ENCODE results near the gene PIK3CB.
"Not testable (repeated sequence)": the region's sequence is repeated elsewhere in the genome, so short reads cannot be mapped to it uniquely, and the experiment has no call there.

Gene PIK3CB

DNA sequence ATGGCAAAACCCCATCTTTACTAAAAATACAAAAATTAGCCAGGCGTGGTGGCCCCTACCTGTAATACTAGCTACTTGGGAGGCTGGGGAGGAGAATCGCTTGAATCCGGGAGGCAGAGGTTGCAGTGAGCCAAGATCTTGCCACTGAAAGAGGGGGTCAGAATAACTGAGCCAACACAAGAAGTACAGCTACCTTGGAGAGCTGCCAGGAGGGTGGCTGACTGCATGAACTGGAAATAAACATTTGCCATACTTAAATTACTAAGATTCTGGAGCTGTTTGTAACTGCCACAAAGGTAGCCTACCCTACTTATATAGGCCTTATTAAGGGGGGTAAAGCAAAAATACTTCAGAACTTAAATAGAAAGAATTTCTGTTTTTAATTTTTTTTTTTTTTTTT is 15.4 kb upstream of the PIK3CB start:
- TF ChIP-seq, protein P1, sequence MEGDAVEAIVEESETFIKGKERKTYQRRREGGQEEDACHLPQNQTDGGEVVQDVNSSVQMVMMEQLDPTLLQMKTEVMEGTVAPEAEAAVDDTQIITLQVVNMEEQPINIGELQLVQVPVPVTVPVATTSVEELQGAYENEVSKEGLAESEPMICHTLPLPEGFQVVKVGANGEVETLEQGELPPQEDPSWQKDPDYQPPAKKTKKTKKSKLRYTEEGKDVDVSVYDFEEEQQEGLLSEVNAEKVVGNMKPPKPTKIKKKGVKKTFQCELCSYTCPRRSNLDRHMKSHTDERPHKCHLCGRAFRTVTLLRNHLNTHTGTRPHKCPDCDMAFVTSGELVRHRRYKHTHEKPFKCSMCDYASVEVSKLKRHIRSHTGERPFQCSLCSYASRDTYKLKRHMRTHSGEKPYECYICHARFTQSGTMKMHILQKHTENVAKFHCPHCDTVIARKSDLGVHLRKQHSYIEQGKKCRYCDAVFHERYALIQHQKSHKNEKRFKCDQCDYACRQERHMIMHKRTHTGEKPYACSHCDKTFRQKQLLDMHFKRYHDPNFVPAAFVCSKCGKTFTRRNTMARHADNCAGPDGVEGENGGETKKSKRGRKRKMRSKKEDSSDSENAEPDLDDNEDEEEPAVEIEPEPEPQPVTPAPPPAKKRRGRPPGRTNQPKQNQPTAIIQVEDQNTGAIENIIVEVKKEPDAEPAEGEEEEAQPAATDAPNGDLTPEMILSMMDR (IDR thresholded peaks at IDR 0.05; ENCODE audit: insufficient read depth, low read length, missing control alignments) = no peak
- POLR2A ChIA-PET = no interaction called here
- H3K4me3 ChIP-seq (ENCODE audit: low read depth, low read length) = no peak overlapping the region
- CTCF ChIA-PET = interaction anchor here (3.5 kb wide), 1 partner anchor 65 kb away, joined by 14 read pairs; no protein-coding TSS in a partner anchor
- DNase-seq (ENCODE audit: low read depth, low spot score) = no peak

- ChIA-PET POLR2A (no interaction called here), CTCF (interaction anchor here (3.5 kb wide), 1 partner anchor 66 kb away, joined by 14 read pairs; no protein-coding TSS in a partner anchor)
- no peak for DNase-seq (ENCODE audit: low read depth, low spot score)
- no peak overlapping the region for H3K4me3 ChIP-seq (ENCODE audit: low read depth, low read length)
- TF ChIP-seq, protein P1 (IDR thresholded peaks at IDR 0.05; ENCODE audit: insufficient read depth, low read length, missing control alignments) = no peak
Measured at GRCh38 chr3:138849222-138849940, 14.7 kb upstream of the PIK3CB start.

- H3K4me3 ChIP-seq (ENCODE audit: low read depth, low read length) = no peak overlapping the region
- DNase-seq (ENCODE audit: low read depth, low spot score) = no peak
- ChIA-PET CTCF (interaction anchor here (3.5 kb wide), 1 partner anchor 67 kb away, joined by 14 read pairs; no protein-coding TSS in a partner anchor), POLR2A (interaction anchor here (0.6 kb wide), 1 partner anchor 10 kb away, joined by 3 read pairs; no protein-coding TSS in a partner anchor)
- TF ChIP-seq, protein P1 (IDR thresholded peaks at IDR 0.05; ENCODE audit: insufficient read depth, low read length, missing control alignments) = no peak
Measured at GRCh38 chr3:138848696-138849095, 14.0 kb upstream of the PIK3CB start.

GRCh38 chr3:138846824-138847223 is 12.1 kb upstream of the PIK3CB start:
- POLR2A ChIA-PET; DNase-seq (ENCODE audit: low read depth, low spot score); H3K4me3 ChIP-seq (ENCODE audit: low read depth, low read length); CTCF ChIA-PET: not testable (repeated sequence)

GRCh38 chr3:138846262-138846791 is 11.6 kb upstream of the PIK3CB start:
- no peak overlapping the region for H3K4me3 ChIP-seq (ENCODE audit: low read depth, low read length)
- POLR2A ChIA-PET = no interaction called here

GRCh38 chr3:138845771-138846173 is 11.0 kb upstream of the PIK3CB start:
- CTCF ChIA-PET = no interaction called here

More at GRCh38 chr3:138846262-138846791, 11.6 kb upstream of the PIK3CB start:
- CTCF ChIA-PET = no interaction called here
- TF ChIP-seq, protein P1 (IDR thresholded peaks at IDR 0.05; ENCODE audit: insufficient read depth, low read length, missing control alignments) = no peak
- no peak for DNase-seq (ENCODE audit: low read depth, low spot score)

More at GRCh38 chr3:138845771-138846173, 11.0 kb upstream of the PIK3CB start:
- H3K4me3 ChIP-seq (ENCODE audit: low read depth, low read length) = no peak overlapping the region
- POLR2A ChIA-PET = no interaction called here
- no peak for DNase-seq (ENCODE audit: low read depth, low spot score)
- TF ChIP-seq, protein P1 (IDR thresholded peaks at IDR 0.05; ENCODE audit: insufficient read depth, low read length, missing control alignments) = no peak
